WTC11 (cell line): ENCODE data around the gene NFIC.

Experiments
- CBFB ChIP-seq: sonication (generic); formaldehyde crosslinking; IDR thresholded peaks from 2 replicates; pipeline ENCODE4 v1.8.1; 2022; ENCODE audit warnings: mild to moderate bottlenecking, low read depth, missing genetic modification reagents
- MXD4 ChIP-seq: fragments of 250-450 bp; sonication (Bioruptor Pico); IDR thresholded peaks from 2 replicates; pipeline ENCODE4 v1.8.0; 2021; ENCODE audit warnings: mild to moderate bottlenecking, moderate library complexity, borderline replicate concordance
- TEAD1 ChIP-seq: sonication (generic); formaldehyde crosslinking; IDR thresholded peaks from 2 replicates; pipeline ENCODE4 v1.8.0; 2022; ENCODE audit warnings: mild to moderate bottlenecking, missing genetic modification reagents
- ZNF121 ChIP-seq: sonication (generic); formaldehyde crosslinking; IDR thresholded peaks from 2 replicates; pipeline ENCODE4 v1.8.0; 2023; ENCODE audit warnings: missing genetic modification reagents
- ZNF219 ChIP-seq: sonication (generic); formaldehyde crosslinking; IDR thresholded peaks from 2 replicates; pipeline ENCODE4 v1.8.0; 2023; ENCODE audit warnings: missing genetic modification reagents, mild to moderate bottlenecking, borderline replicate concordance
- ZNF396 ChIP-seq: fragments of 250-450 bp; sonication (Bioruptor Pico); IDR thresholded peaks from 2 replicates; pipeline ENCODE4 v1.8.0; 2021; ENCODE audit warnings: mild to moderate bottlenecking, moderate library complexity, borderline replicate concordance
- ZNF423 ChIP-seq: fragments of 250-450 bp; sonication (Bioruptor Pico); IDR thresholded peaks from 2 replicates; pipeline ENCODE4 v2.1.2; 2022; ENCODE audit warnings: mild to moderate bottlenecking, moderate library complexity
- TF ChIP-seq, protein P1 (sequence below): fragments of 200-600 bp; IDR thresholded peaks from 2 replicates; pipeline ENCODE4 v1.8.0; 2022; ENCODE audit warnings: antibody characterized with exemption
- TF ChIP-seq, protein P2 (sequence below): sonication (generic); formaldehyde crosslinking; IDR thresholded peaks from 2 replicates; pipeline ENCODE4 v1.8.0; 2022; ENCODE audit warnings: mild to moderate bottlenecking, missing genetic modification reagents
- TF ChIP-seq, protein P3 (sequence below): sonication (generic); formaldehyde crosslinking; IDR thresholded peaks from 2 replicates; pipeline ENCODE4 v1.8.1; 2023; ENCODE audit warnings: mild to moderate bottlenecking, moderate library complexity, missing genetic modification reagents

DNA sequence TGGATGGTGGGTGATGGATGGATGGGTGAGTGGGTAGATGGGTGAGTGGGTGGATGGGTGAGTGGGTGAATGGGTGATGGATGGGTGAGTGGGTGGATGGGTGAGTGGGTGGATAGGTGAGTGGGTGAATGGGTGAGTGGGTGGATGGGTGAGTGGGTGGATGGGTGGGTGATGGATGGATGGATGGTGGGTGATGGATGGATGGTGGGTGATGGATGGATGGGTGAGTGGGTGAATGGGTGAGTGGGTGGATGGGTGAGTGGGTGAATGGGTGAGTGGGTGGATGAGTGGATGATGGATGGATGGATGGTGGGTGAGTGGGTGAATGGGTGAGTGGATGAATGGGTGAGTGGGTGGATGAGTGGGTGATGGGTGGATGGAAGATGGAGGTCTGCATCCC is 111.1 kb downstream of the NFIC start:
- no peak for TF ChIP-seq TEAD1 (CRISPR knock-in tag)
- TF ChIP-seq, protein P1, sequence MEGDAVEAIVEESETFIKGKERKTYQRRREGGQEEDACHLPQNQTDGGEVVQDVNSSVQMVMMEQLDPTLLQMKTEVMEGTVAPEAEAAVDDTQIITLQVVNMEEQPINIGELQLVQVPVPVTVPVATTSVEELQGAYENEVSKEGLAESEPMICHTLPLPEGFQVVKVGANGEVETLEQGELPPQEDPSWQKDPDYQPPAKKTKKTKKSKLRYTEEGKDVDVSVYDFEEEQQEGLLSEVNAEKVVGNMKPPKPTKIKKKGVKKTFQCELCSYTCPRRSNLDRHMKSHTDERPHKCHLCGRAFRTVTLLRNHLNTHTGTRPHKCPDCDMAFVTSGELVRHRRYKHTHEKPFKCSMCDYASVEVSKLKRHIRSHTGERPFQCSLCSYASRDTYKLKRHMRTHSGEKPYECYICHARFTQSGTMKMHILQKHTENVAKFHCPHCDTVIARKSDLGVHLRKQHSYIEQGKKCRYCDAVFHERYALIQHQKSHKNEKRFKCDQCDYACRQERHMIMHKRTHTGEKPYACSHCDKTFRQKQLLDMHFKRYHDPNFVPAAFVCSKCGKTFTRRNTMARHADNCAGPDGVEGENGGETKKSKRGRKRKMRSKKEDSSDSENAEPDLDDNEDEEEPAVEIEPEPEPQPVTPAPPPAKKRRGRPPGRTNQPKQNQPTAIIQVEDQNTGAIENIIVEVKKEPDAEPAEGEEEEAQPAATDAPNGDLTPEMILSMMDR, result no peak
- TF ChIP-seq ZNF423, result no peak
- TF ChIP-seq MXD4 (CRISPR knock-in tag), result no peak
- no peak for TF ChIP-seq ZNF121 (CRISPR knock-in tag)
- TF ChIP-seq, protein P2, sequence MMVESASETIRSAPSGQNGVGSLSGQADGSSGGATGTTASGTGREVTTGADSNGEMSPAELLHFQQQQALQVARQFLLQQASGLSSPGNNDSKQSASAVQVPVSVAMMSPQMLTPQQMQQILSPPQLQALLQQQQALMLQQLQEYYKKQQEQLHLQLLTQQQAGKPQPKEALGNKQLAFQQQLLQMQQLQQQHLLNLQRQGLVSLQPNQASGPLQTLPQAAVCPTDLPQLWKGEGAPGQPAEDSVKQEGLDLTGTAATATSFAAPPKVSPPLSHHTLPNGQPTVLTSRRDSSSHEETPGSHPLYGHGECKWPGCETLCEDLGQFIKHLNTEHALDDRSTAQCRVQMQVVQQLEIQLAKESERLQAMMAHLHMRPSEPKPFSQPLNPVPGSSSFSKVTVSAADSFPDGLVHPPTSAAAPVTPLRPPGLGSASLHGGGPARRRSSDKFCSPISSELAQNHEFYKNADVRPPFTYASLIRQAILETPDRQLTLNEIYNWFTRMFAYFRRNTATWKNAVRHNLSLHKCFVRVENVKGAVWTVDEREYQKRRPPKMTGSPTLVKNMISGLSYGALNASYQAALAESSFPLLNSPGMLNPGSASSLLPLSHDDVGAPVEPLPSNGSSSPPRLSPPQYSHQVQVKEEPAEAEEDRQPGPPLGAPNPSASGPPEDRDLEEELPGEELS (CRISPR knock-in tag), result no peak
- TF ChIP-seq, protein P3, sequence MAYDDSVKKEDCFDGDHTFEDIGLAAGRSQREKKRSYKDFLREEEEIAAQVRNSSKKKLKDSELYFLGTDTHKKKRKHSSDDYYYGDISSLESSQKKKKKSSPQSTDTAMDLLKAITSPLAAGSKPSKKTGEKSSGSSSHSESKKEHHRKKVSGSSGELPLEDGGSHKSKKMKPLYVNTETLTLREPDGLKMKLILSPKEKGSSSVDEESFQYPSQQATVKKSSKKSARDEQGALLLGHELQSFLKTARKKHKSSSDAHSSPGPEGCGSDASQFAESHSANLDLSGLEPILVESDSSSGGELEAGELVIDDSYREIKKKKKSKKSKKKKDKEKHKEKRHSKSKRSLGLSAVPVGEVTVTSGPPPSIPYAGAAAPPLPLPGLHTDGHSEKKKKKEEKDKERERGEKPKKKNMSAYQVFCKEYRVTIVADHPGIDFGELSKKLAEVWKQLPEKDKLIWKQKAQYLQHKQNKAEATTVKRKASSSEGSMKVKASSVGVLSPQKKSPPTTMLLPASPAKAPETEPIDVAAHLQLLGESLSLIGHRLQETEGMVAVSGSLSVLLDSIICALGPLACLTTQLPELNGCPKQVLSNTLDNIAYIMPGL (CRISPR knock-in tag), result no peak
- no peak for TF ChIP-seq ZNF219
- TF ChIP-seq CBFB (CRISPR knock-in tag), result no peak
- TF ChIP-seq ZNF396 (CRISPR knock-in tag), result no peak
